Kidney (tissue), 14 donors: ENCODE data around the gene ELOVL3. TPM values are rescaled to one million over a fixed set of nuclear protein-coding genes. Genes with fewer than 3 reads are reported as not detected.

Experiments used
- DNase-seq, 5 donors: peaks; one replicate each; pipeline ENCODE4 v3.0.0-alpha.2; 2013 to 2020
- FAIRE-seq: peaks from 2 replicates; lab custom pipeline; 2012; peaks lifted over from hg19 to GRCh38; lab: Jason Lieb, UNC
- H3K27ac ChIP-seq, 2 donors: one replicate each; pipeline ENCODE4 v1.7.0; 2013; ENCODE audit warnings: low read depth in 2 of 2, low read length in 2 of 2, inconsistent platforms in 1 of 2
- H3K27me3 ChIP-seq: one replicate; pipeline ENCODE4 v1.7.1; 2013; ENCODE audit warnings: low read length, inconsistent platforms; ENCODE audit not compliant: control insufficient read depth, insufficient read depth
- H3K36me3 ChIP-seq, 3 donors: one replicate each; pipeline versions ENCODE4 v1.7.0 to v1.7.1; 2013; ENCODE audit warnings: low read length in 3 of 3, control low read depth in 1 of 3, inconsistent platforms in 1 of 3; ENCODE audit not compliant: insufficient read depth in 3 of 3, control insufficient read depth in 2 of 3
- H3K4me1 ChIP-seq, 3 donors: one replicate each; pipeline versions ENCODE4 v1.7.0 to v1.7.1; 2013; ENCODE audit warnings: low read length in 3 of 3, inconsistent platforms in 1 of 3, low read depth in 1 of 3; ENCODE audit not compliant: control insufficient read depth in 2 of 3, insufficient read depth in 2 of 3
- H3K4me3 ChIP-seq, 3 donors: one replicate each; pipeline versions ENCODE4 v1.7.0 to v1.8.1; 2013; ENCODE audit warnings: low read length in 3 of 3, control low read depth in 1 of 3, inconsistent platforms in 1 of 3
- H3K9ac ChIP-seq, 3 donors: one replicate each; pipeline versions ENCODE4 v1.7.0 to v1.7.1; 2013; ENCODE audit warnings: low read length in 3 of 3, control low read depth in 1 of 3, inconsistent platforms in 1 of 3
- H3K9me3 ChIP-seq, 3 donors: one replicate each; pipeline versions ENCODE4 v1.7.0 to v1.7.1; 2013; ENCODE audit warnings: low read length in 3 of 3, control low read depth in 1 of 3, inconsistent platforms in 1 of 3; ENCODE audit not compliant: control insufficient read depth in 2 of 3, insufficient read depth in 1 of 3
- CTCF ChIP-seq: IDR thresholded peaks from 3 replicates; pipeline ENCODE4 v1.5.1; 2012; ENCODE audit warnings: mild to moderate bottlenecking, moderate library complexity, borderline replicate concordance; ENCODE audit not compliant: insufficient read depth; ENCODE audit errors: extremely low read depth
- intact Hi-C: fragments of 100-400 bp; cut with DNase I; formaldehyde crosslinking; loops from one replicate; pipeline ENCODE4 v1.11.1; 2022
- polyA plus RNA-seq: library from polyadenylated mRNA; stranded (reverse); fragments of 350-450 nt; fragmentation: Illumina TruSeq; extraction: RNeasy Lipid Tissue Mini Kit (QIAGEN cat#74804); gene quantifications from one replicate; pipeline ENCODE4 v1.2.3, GENCODE V29; 2014; ENCODE audit warnings: low read depth, low replicate concordance; ENCODE audit not compliant: insufficient read depth
- total RNA-seq: library from RNA; stranded (reverse); fragmentation: NEBNext Ultra II Directional; extraction: Animal tissue kit (Norgen Biotek cat#: 25700); gene quantifications from one replicate; pipeline ENCODE4 v1.2.1, GENCODE V29; 2021
- donor health status: control.
- donor health status: control.
- donor health status: control.
- donor health status: control.
- donor health status: control.
- donor health status: DM: yes; HTN: yes; CAD: no.
- donor health status: Normal renal cell carcinoma (clear cell type).

The ELOVL3 gene
- total and polyA plus RNA-seq, 2 donors from 2014 or later = 0.35 TPM; not detected in 1

GRCh38 chr10:102200751-102201640, 25.1 kb upstream of the ELOVL3 start:
- Histone ChIP-seq H3K9ac (no peak overlapping the region), H3K4me1 (no peaks in the 10 kb centered on the region), H3K9me3 (peaks cover 0 to 10% (median 3%) of the 10 kb centered on the region in 3 donors), H3K27ac (no peak overlapping the region), H3K36me3 (no peaks in the 10 kb centered on the region), H3K4me3 (no peak overlapping the region), H3K27me3 (no peaks in the 10 kb centered on the region)
- intact Hi-C loops = no loop called here
- no peak for TF ChIP-seq CTCF
- no peak for FAIRE-seq
- DNase-seq = peak in 1 of 5 donors; percentile 69

- intact Hi-C loops = no loop called here
- H3K36me3 ChIP-seq = no peaks in the 10 kb centered on the region
- no peak for DNase-seq
- H3K4me1 ChIP-seq = no peaks in the 10 kb centered on the region
- TF ChIP-seq CTCF = no peak
- H3K27me3 ChIP-seq = no peaks in the 10 kb centered on the region
- H3K27ac ChIP-seq = no peak overlapping the region
- FAIRE-seq = no peak
- peaks cover 0 to 10% (median 3%) of the 10 kb centered on the region in 3 donors for H3K9me3 ChIP-seq
- H3K9ac ChIP-seq = no peak overlapping the region
- no peak overlapping the region for H3K4me3 ChIP-seq
These were observed 23.7 kb upstream of the ELOVL3 start for GRCh38 chr10:102202386-102202785.

- Histone ChIP-seq H3K4me3 (no peak overlapping the region), H3K4me1 (peaks cover 0 to 3% (median 0%) of the 10 kb centered on the region in 3 donors), H3K9me3 (peaks cover 0 to 10% (median 3%) of the 10 kb centered on the region in 3 donors), H3K36me3 (no peaks in the 10 kb centered on the region), H3K27me3 (no peaks in the 10 kb centered on the region), H3K27ac (no peak overlapping the region), H3K9ac (no peak overlapping the region)
- no peak for DNase-seq
- FAIRE-seq = no peak
- no peak for TF ChIP-seq CTCF
- intact Hi-C loops = no loop called here
These were observed 17.6 kb upstream of the ELOVL3 start for GRCh38 chr10:102208311-102209035.
